ENCODE measurements around the gene AATF.

AATF gene

DNA sequence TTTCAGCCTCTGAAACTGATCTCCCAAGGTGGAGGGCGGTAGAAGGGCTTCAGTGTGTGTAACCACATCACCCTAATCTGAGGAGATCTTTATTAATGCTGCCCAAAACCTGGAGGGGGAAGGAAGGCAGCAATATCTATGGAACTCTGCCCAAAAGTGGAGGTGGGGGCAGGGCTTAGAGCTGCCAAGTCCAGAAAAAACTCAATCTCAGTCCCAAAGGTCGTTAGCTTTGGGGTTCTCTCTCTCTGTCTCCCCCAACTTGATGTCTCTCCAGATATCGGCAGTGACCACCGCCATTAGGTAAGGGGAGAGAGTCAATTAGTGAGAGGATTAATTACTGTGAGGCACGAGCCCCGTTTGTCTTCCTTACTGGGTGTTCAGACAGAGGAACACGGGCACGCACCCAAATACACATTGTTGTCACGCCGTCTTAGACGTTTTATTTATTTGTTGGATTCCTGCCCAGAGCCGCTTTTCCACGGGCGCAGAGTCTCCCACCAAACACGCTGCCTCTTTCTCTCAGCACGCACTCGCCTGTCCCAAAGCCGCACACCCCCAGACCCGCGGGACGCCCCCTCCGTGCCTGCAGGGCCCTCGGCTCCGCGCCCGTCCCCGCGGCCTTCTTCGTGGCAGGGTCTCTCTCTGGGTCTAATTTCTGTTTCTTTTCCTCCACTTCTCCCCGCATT is 16.9 kb upstream of the AATF start:
- Mint-ChIP-seq H3K4me1 (peaks cover 88% of the 10 kb centered on the region), H3K4me3 (peak overlapping the region; percentile 76), H3K27me3 (ENCODE audit: low read depth, poor library complexity) (peaks cover 98% of the 10 kb centered on the region), H3K27ac (peak overlapping the region; percentile 13), H3K36me3 (ENCODE audit: low read depth) (no peaks in the 10 kb centered on the region), H3K9me3 (no peaks in the 10 kb centered on the region)
- TF ChIP-seq, protein P1, sequence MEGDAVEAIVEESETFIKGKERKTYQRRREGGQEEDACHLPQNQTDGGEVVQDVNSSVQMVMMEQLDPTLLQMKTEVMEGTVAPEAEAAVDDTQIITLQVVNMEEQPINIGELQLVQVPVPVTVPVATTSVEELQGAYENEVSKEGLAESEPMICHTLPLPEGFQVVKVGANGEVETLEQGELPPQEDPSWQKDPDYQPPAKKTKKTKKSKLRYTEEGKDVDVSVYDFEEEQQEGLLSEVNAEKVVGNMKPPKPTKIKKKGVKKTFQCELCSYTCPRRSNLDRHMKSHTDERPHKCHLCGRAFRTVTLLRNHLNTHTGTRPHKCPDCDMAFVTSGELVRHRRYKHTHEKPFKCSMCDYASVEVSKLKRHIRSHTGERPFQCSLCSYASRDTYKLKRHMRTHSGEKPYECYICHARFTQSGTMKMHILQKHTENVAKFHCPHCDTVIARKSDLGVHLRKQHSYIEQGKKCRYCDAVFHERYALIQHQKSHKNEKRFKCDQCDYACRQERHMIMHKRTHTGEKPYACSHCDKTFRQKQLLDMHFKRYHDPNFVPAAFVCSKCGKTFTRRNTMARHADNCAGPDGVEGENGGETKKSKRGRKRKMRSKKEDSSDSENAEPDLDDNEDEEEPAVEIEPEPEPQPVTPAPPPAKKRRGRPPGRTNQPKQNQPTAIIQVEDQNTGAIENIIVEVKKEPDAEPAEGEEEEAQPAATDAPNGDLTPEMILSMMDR (IDR thresholded peaks at IDR 0.05) = no peak
- DNase-seq = no peak

DNA sequence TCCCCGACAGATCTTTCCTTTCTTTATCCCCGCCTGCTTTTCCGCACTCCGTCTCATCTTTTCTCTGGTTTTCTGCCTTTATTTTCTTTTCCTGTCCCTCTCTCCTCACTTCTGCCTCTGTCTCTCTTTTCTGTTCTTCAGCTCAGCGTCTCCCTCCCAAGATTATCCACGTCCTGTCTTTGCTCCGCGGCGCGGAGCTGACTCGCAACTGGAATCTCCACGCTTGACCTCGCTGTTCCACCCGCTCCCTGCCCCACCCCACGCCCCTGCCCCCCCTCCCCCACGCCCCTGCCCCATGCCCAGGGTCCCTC is 16.4 kb upstream of the AATF start:
- H3K27me3 Mint-ChIP-seq (ENCODE audit: low read depth, poor library complexity) = peaks cover 99% of the 10 kb centered on the region
- peak overlapping the region; percentile 76 for H3K4me3 Mint-ChIP-seq
- no peaks in the 10 kb centered on the region for H3K36me3 Mint-ChIP-seq (ENCODE audit: low read depth)
- DNase-seq = no peak
- H3K9me3 Mint-ChIP-seq = no peaks in the 10 kb centered on the region
- H3K27ac Mint-ChIP-seq = peak overlapping the region; percentile 13
- H3K4me1 Mint-ChIP-seq = peaks cover 88% of the 10 kb centered on the region
- TF ChIP-seq, protein P1 (IDR thresholded peaks at IDR 0.05) = no peak

DNA sequence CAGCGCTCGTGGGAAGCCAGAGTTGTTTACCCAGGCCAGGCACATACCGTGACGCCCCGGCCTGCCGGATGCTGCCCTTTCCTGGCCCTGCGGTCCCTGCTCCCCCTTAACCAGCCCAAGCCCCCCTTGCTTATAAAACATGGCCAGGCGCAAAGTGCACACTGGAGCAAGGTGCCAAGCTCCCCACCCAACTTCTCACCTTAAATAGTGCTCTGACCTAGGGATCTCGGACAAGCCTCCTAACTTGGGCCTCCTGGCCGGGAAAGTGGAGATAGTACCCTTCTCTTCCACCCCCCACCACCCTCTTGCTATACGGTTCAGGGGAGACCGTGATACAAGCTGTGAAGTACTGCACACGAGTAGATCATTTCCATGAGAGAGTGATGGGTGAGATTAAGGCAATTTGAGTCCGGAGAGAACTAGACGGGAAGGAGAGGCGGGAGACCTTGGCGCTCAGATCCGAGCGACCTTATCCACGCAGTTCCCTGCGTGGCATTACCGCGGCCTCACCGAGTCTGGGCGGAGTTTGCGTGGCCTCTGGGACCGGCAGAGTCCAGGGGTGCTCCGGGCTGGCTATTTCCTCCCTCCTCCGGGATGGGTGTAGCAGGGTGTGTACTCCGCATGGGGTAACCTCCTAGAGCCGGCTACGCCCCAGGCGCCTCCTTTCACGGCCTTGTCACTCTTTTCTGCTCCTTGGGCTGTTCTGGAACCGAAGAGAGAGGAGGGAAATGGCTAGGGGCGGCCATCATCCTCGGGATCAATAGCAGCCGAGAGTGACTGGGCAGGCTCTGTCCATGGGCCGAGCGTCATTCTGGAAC is 15.9 kb upstream of the AATF start:
- H3K36me3 Mint-ChIP-seq (ENCODE audit: low read depth) = no peaks in the 10 kb centered on the region
- H3K4me1 Mint-ChIP-seq = peaks cover 88% of the 10 kb centered on the region
- TF ChIP-seq, protein P1 (IDR thresholded peaks at IDR 0.05) = no peak
- peak overlapping the region; percentile 71 for H3K4me3 Mint-ChIP-seq
- DNase-seq = no peak
- peaks cover 100% of the 10 kb centered on the region for H3K27me3 Mint-ChIP-seq (ENCODE audit: low read depth, poor library complexity)
- no peak overlapping the region for H3K27ac Mint-ChIP-seq
- no peaks in the 10 kb centered on the region for H3K9me3 Mint-ChIP-seq

DNA sequence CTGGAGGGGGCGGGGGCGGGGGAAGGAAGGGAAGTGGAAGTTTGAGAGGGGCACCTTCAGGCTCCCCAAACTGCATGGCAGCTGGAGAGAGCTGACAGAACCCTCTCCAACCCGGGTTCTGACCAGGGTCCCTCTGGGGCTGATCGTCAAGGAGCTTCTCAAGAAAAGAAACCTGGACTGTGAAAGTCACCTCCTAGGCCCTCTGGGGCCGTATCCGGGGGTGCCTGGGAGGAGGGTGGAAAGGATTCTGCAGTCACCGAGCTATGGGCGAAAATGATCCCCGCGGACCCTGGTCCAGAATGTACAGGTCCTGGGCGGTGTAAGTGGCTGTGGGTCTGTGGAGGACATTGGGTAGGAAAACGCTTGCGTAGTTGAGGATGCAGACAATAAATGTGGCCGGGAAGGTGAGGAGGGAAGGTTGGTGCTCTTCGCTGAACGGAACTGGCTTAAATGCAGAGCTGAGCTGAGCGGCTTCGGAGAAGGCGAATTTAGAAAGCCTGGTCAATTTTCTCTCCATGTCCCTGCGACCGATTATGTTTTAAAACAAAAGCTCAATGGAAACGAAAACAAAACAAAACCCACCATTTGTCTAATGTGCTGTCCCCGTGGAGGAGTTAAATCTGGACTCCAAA is 15.1 kb upstream of the AATF start:
- Mint-ChIP-seq H3K36me3 (ENCODE audit: low read depth) (no peaks in the 10 kb centered on the region), H3K9me3 (no peaks in the 10 kb centered on the region), H3K4me3 (peak overlapping the region; percentile 77), H3K27ac (no peak overlapping the region), H3K4me1 (peaks cover 86% of the 10 kb centered on the region), H3K27me3 (ENCODE audit: low read depth, poor library complexity) (peaks cover 100% of the 10 kb centered on the region)
- TF ChIP-seq, protein P1 (IDR thresholded peaks at IDR 0.05) = no peak
- DNase-seq = no peak

DNA sequence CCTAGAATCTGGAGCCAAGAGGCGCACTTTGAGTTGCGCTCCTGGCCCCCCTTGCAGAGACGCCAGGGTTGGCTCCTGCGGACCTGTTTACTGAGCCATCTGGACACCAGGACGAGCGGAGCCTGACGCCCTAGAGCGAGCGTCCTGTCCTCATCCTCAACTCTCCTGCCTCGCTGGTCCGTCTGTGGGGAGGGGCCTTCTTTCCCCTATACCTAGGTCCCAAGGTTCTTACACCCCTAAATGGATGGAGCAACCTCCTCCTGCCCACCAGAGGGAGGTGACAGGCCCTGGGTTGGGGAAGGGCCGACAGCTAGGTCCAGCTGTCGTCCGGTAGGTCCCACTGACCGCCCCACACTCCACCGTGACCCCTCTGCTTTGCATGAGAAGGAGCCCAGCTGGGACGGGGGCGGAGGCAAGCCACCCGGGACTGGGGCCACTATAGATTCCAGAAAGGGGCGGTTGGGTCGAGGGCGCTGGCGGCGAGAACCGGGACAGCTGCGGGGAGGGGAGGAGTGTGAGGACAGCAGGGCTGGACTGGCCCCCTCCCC is 14.5 kb upstream of the AATF start:
- Mint-ChIP-seq H3K4me3 (peak overlapping the region; percentile 77), H3K9me3 (no peaks in the 10 kb centered on the region), H3K27me3 (ENCODE audit: low read depth, poor library complexity) (peaks cover 100% of the 10 kb centered on the region), H3K27ac (no peak overlapping the region), H3K36me3 (ENCODE audit: low read depth) (no peaks in the 10 kb centered on the region), H3K4me1 (peaks cover 86% of the 10 kb centered on the region)
- no peak for DNase-seq
- TF ChIP-seq, protein P1 (IDR thresholded peaks at IDR 0.05) = no peak
